Fibroblast of lung (primary cell): Measurements from ENCODE around the gene MBOAT2. TPM values are rescaled to one million over a fixed set of nuclear protein-coding genes. Genes with fewer than 3 reads are reported as not detected.

Experiments
- DNase-seq, 2 donors: peaks; one replicate each; pipeline versions ENCODE4 v3.0.0 to v3.0.0-alpha.2; 2010; ENCODE audit warnings: low read depth in 2 of 2
- H2AFZ ChIP-seq: 2 replicates; pipeline ENCODE4 v1.5.1; 2012; ENCODE audit warnings: low read length, control low read depth, inconsistent platforms
- H3K27ac ChIP-seq: 2 replicates; pipeline ENCODE4 v1.5.1; 2011; ENCODE audit warnings: low read length, control low read depth; ENCODE audit not compliant: insufficient read depth
- H3K27me3 ChIP-seq: 2 replicates; pipeline ENCODE4 v1.5.1; 2011; ENCODE audit warnings: mild to moderate bottlenecking, low read length; ENCODE audit not compliant: control insufficient read depth, insufficient read depth
- H3K36me3 ChIP-seq: 2 replicates; pipeline ENCODE4 v1.5.1; 2011; ENCODE audit warnings: low read length; ENCODE audit not compliant: control insufficient read depth, insufficient read depth
- H3K4me1 ChIP-seq: 2 replicates; pipeline ENCODE4 v1.5.1; 2011; ENCODE audit warnings: low read length; ENCODE audit not compliant: control insufficient read depth, insufficient read depth; ENCODE audit errors: extremely low read depth
- H3K4me2 ChIP-seq: 2 replicates; pipeline ENCODE4 v1.5.1; 2011; ENCODE audit warnings: low read length, control low read depth; ENCODE audit not compliant: insufficient read depth; ENCODE audit errors: extremely low read depth
- H3K4me3 ChIP-seq, 4 experiments: fragments of 200-600 bp in 1 of 4; sonication (generic) in 1 of 4; replicated peaks in 1 of 4; 2 replicates each; pipeline ENCODE4 v1.5.1; 2011 to 2016; ENCODE audit warnings: low read length in 4 of 4, low read depth in 3 of 4, mild to moderate bottlenecking in 3 of 4, control low read depth in 2 of 4, inconsistent platforms in 1 of 4, mixed read lengths in 1 of 4; ENCODE audit not compliant: insufficient read depth in 1 of 4; ENCODE audit errors: control extremely low read depth in 1 of 4
- H3K79me2 ChIP-seq: 2 replicates; pipeline ENCODE4 v1.5.1; 2012; ENCODE audit warnings: mild to moderate bottlenecking, low read length, inconsistent platforms; ENCODE audit not compliant: control insufficient read depth, insufficient read depth
- H3K9ac ChIP-seq: 2 replicates; pipeline ENCODE4 v1.5.1; 2011; ENCODE audit warnings: mild to moderate bottlenecking, low read length, control low read depth; ENCODE audit not compliant: insufficient read depth
- H3K9me3 ChIP-seq: 2 replicates; pipeline ENCODE4 v1.5.1; 2012; ENCODE audit warnings: low read depth, low read length; ENCODE audit not compliant: control insufficient read depth, insufficient read depth
- H4K20me1 ChIP-seq: 2 replicates; pipeline ENCODE4 v1.5.1; 2011; ENCODE audit warnings: low read length; ENCODE audit not compliant: control insufficient read depth, insufficient read depth; ENCODE audit errors: extremely low read depth
- EZH2 ChIP-seq: IDR thresholded peaks from 2 replicates; pipeline ENCODE4 v1.5.1; 2012; ENCODE audit warnings: low read length, control low read depth, mild to moderate bottlenecking; ENCODE audit errors: missing control alignments
- polyA plus RNA-seq, 2 donors: library from polyadenylated mRNA; depleted of rRNA in 1 of 2; stranded (reverse) in 1 of 2; unstranded in 1 of 2; fragments of >200 nt; gene quantifications; 2 replicates each; pipeline ENCODE4 v1.2.1, GENCODE V29; 2011 to 2012; ENCODE audit warnings: missing spikeins in 1 of 2
- total RNA-seq: library from RNA; depleted of rRNA; stranded (reverse); fragments of >200 nt; gene quantifications from 2 replicates; pipeline ENCODE4 v1.2.1, GENCODE V29; 2014
- TF ChIP-seq, protein P1 (sequence below), 2 donors: IDR thresholded peaks in 1 of 2; conservative IDR thresholded peaks in 1 of 2; 1 replicate in 1 of 2; 2 replicates in 1 of 2; pipeline ENCODE4 v1.5.1; 2011 to 2012; ENCODE audit warnings: low read length in 2 of 2, control low read depth in 1 of 2, inconsistent platforms in 1 of 2, low read depth in 1 of 2, mild to moderate bottlenecking in 1 of 2

Gene MBOAT2
- total and polyA plus RNA-seq, 2 donors (not counting 1 experiment from before 2014, with no cell fraction given): 46.4 to 68.3 TPM

DNA sequence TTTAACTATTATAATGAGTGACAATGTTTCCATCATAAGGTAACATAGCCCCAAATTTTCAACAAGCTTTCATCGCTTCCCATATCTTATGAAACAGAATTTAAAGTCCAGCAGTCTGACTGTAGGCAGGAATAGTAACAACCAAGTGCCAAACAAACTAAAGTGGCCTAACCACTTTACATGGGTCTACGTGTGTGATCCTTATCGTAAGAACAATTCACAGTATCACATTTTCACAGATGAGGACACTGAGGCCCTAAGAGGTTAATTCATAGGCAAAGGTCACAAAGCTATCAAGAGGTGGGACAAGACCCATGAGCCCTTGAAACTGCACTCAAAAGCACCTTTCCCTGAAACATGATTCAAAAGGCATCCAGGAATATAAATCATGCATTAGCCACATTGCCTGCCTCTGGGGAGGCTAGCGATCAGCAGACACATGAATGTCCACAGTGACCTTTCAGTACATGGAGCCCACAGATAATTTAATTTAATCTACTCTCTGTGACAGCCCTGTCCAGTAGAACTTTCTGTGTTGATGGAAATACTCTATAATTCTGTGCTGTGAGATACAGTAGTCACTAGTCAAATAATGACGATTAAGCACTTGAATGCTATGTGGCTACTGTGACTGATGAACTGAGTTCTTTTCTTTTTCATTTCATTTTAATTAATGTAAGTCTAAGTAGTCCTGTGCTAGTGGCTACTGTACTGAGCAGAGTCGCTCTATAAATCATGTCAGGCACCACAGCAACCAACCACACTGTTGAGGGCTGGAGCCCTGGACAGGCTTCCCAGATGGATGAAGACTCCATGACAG is 196.4 kb downstream of the MBOAT2 start:
- Histone ChIP-seq H3K9ac (no peak overlapping the region), H3K27ac (no peak overlapping the region), H3K4me3 (no peak overlapping the region), H3K79me2 (no peaks in the 10 kb centered on the region), H3K9me3 (no peaks in the 10 kb centered on the region), H3K27me3 (no peaks in the 10 kb centered on the region), H2AFZ (no peak overlapping the region), H4K20me1 (no peaks in the 10 kb centered on the region), H3K4me2 (no peak overlapping the region), H3K36me3 (peaks cover 6% of the 10 kb centered on the region), H3K4me1 (no peaks in the 10 kb centered on the region)
- TF ChIP-seq, protein P1, sequence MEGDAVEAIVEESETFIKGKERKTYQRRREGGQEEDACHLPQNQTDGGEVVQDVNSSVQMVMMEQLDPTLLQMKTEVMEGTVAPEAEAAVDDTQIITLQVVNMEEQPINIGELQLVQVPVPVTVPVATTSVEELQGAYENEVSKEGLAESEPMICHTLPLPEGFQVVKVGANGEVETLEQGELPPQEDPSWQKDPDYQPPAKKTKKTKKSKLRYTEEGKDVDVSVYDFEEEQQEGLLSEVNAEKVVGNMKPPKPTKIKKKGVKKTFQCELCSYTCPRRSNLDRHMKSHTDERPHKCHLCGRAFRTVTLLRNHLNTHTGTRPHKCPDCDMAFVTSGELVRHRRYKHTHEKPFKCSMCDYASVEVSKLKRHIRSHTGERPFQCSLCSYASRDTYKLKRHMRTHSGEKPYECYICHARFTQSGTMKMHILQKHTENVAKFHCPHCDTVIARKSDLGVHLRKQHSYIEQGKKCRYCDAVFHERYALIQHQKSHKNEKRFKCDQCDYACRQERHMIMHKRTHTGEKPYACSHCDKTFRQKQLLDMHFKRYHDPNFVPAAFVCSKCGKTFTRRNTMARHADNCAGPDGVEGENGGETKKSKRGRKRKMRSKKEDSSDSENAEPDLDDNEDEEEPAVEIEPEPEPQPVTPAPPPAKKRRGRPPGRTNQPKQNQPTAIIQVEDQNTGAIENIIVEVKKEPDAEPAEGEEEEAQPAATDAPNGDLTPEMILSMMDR (conservative IDR thresholded peaks at IDR 0.05 in 1 of 2, IDR thresholded peaks at IDR 0.05 in 1 of 2; ENCODE audit: low read depth in 1 of 2, low read length in 2 of 2): no peak
- TF ChIP-seq EZH2: no peak
- DNase-seq: no peak

DNA sequence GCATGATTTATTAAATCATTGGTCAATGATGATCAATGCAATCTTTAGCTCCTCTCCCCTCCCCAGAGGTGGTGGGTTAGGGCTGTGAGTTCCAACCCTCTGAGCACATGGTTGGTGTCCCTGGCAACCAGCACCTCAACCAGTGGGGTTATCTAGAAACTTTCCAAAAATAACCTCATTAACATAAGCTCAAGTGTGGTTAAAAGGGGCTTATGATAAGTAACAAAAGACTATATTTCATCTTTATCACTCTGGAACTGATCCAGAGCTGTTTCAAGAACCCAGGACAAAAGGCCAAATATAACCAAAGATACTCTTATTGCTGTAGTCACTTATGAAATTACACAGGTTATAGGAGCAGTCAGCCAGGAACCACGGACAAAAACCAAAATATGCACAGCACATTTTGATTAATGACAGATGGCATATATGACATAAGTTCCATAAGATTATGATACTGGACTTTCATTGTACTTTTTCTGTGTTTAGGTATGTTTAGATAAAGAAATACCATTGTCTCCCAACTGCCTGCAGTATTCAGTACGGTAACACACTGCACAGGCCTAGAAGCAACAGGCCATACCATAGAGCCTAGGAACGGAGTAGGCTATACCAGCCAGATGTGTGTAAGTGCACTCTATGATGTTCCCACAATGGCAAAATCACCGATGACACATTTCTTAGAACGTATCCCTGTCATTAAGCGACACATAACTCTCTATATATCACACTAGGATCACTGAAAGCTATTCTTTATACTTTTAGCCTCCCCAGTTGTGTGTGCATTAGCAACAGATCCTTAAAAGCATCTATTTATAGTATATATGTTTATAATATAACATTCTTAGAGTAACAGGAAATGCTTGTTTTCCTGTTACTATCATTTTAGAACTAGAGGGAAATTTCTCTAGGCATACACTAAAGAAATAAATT is 197.9 kb downstream of the MBOAT2 start:
- no peaks in the 10 kb centered on the region for H3K4me1 ChIP-seq
- no peaks in the 10 kb centered on the region for H4K20me1 ChIP-seq
- H3K36me3 ChIP-seq: peaks cover 6% of the 10 kb centered on the region
- no peaks in the 10 kb centered on the region for H3K9me3 ChIP-seq
- no peak overlapping the region for H3K4me3 ChIP-seq
- DNase-seq: peak in 1 of 2 donors; percentile 27
- H2AFZ ChIP-seq: no peak overlapping the region
- TF ChIP-seq, protein P1 (conservative IDR thresholded peaks at IDR 0.05 in 1 of 2, IDR thresholded peaks at IDR 0.05 in 1 of 2; ENCODE audit: low read depth in 1 of 2, low read length in 2 of 2): no peak
- no peak for TF ChIP-seq EZH2
- H3K27me3 ChIP-seq: no peaks in the 10 kb centered on the region
- no peaks in the 10 kb centered on the region for H3K79me2 ChIP-seq
- H3K9ac ChIP-seq: no peak overlapping the region
- H3K4me2 ChIP-seq: no peak overlapping the region
- no peak overlapping the region for H3K27ac ChIP-seq

DNA sequence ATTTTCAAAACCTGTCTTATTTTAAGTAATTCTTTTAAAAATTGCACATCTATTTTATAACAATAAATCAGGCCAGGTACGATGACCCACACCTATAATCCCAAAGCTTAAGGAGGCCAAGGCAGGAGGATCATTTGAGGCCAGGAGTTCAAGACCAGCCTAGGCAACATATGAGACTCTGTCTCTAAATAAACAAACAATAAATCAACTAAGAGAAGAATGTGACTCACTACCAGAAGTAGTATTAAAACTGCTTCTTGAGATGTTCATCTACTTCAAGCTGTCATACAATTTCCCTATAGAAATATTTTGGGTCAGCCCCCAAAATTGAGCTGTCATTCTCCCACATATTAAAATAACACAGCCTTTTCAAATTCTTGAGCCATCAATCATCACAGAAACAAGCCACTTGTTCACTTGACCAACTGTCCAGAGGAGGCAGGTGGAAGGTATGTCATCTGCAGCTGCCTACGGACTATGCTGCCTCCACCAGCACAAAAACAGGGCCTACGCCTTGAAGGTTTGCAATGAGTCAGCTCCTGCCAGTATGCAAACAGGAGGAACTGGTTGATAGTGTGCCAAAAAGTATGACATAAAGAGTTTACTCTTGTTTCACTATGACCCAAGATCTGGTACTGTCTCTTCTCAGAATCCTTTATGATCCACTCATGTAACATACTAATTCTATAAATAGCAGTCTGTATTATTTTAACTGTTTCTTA is 199.7 kb downstream of the MBOAT2 start:
- no peaks in the 10 kb centered on the region for H3K27me3 ChIP-seq
- H4K20me1 ChIP-seq: no peaks in the 10 kb centered on the region
- H2AFZ ChIP-seq: no peak overlapping the region
- TF ChIP-seq, protein P1 (conservative IDR thresholded peaks at IDR 0.05 in 1 of 2, IDR thresholded peaks at IDR 0.05 in 1 of 2; ENCODE audit: low read depth in 1 of 2, low read length in 2 of 2): no peak
- DNase-seq: peak; percentile 91 to 94
- H3K9me3 ChIP-seq: no peaks in the 10 kb centered on the region
- H3K9ac ChIP-seq: no peak overlapping the region
- no peak overlapping the region for H3K27ac ChIP-seq
- no peak overlapping the region for H3K4me2 ChIP-seq
- H3K4me1 ChIP-seq: no peaks in the 10 kb centered on the region
- no peaks in the 10 kb centered on the region for H3K79me2 ChIP-seq
- H3K4me3 ChIP-seq: no peak overlapping the region
- H3K36me3 ChIP-seq: peaks cover 6% of the 10 kb centered on the region
